HG03439 (cell line): ENCODE data around the gene DPEP2NB.
A peak's percentile ranks its signal among the peaks of the same experiment; 100 is the strongest.
"Not testable (repeated sequence)": the region's sequence is repeated elsewhere in the genome, so short reads cannot be mapped to it uniquely, and the experiment has no call there.

Experiments
- ATAC-seq: cut with Tn5 transposase; IDR thresholded peaks from one replicate; pipeline ENCODE4 v1.9.1; 2021; ENCODE audit warnings: mild to moderate bottlenecking, moderate library complexity; ENCODE audit not compliant: unreplicated experiment

The DPEP2NB gene

DNA sequence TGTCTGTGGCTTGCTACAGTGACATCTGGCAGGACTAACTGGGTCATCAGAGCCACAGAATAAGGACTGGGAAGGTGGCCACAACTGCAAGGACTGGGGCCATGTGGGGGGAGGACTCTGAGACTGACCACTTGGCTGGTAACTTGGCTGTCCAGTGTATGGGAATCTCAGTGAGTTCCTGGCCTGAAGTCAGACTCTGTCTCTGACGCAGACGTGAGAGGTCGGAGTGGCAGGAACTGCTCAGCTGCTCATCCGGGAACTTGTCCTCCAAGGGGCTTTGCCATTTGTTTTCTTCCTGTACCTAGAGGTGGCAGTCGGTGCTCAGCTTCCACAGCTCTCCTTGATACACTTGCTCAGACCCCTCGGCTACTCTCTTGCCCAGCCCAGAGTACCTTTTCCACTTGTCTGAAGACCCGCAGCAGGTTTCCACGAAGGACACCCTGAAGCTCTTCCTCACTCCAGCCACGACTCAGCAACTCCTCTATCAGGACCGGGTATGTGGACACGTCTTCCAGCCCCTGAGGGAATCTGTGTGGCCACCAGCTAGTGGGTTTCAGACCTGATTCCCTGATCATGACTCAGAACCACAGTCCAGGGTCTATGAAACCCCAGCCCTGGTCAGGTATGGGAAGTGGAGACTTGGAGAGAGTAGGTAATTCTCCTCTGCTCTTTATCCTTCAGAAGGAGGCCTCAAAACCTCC lies 28.1 kb downstream of the DPEP2NB start:
- no peak for ATAC-seq

DNA sequence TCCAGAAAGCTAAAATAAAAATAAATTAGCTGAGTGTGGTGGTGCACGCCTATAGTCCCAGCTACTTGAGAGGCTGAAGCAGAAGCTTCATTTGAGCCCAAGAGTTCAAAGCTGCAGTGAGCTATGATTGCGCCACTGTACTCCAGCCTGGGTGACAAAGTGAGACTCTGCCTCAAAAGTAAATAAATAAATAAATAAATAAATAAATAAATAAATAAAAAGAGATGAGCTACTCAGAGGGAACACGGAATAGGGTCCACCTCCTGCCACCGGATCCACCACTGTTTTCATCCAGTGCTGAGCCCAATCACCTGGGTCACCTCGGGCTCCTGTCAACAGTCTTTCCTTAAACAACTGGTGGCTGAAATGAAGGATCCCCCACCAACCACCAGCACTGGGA lies 28.8 kb downstream of the DPEP2NB start:
- ATAC-seq, result no peak

DNA sequence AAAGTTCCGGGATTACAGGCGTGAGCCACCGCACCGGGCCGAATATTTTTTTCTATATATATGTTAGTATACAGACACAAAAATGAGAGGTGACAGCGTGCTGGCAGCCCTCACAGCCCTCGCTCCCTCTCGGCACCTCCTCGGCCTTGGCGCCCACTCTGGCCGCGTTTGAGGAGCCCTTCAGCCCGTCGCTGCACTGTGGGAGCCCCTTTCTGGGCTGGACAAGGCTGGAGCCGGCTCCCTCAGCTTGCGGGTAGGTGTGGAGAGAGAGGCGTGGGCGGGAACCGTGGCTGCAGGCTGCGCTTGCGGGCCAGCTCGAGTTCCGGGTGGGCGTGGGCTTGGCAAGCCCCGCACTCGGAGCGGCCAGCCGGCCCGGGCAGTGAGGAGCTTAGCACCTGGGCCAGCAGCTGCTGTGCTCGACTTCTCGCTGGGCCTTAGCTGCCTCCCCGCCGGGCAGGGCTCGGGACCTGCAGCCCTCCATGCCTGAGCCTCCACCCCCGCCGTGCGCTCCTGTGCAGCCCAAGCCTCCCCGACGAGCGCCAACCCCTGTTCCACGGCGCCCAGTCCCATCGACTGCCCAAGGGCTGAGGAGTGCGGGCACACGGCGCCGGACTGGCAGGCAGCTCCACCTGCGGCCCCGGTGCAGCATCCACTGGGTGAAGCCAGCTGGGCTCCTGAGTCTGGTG lies 33.6 kb downstream of the DPEP2NB start:
- ATAC-seq, result no peak

DNA sequence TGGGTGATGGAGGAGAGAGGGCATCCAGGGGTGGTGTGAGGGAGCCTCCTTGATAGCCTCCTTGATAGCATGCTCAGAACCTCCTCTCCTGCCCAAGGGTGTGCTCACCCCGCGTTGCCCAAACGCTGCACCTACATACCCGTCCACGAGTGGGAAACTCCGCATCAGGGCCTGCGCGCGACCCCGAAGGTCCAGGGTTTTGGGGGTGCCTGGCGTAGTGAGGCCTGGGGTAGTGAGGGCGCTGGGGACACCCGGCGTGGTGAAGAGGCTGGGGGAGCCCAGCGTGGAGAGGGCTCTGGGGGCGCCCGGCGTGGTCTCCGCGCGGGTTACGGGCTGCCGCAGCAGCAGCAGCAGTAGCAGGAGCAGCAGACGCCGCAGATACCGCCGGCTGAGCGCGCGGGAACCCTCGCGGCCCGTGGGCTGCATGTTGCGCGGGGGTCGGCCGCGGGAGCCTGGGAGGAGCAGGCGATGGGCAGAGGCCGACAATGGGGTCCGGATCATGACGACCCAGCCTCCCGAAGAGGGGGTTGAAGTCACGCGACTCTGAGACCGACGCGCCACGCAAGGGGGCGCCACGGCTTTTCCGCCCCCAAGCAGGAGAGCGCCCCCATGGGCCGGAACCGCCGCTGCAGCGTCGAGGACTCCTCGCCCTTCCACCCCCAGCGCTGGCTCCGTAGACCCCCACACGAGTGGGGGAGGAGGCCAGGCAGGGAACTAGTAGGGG lies 35.6 kb downstream of the DPEP2NB start, which contains the start of gene DPEP3:
Gene DPEP3, minus strand, starts transcription at position 545 of the 724 bp plus-strand sequence. Its CDS starts 119 bp downstream, at position 426.
- no peak for ATAC-seq

- ATAC-seq, result no peak
Observed at GRCh38 chr16:67977469-67978227, 38.1 kb downstream of the DPEP2NB start.

- ATAC-seq, result no peak
Observed at GRCh38 chr16:67977005-67977404, 38.7 kb downstream of the DPEP2NB start.

DNA sequence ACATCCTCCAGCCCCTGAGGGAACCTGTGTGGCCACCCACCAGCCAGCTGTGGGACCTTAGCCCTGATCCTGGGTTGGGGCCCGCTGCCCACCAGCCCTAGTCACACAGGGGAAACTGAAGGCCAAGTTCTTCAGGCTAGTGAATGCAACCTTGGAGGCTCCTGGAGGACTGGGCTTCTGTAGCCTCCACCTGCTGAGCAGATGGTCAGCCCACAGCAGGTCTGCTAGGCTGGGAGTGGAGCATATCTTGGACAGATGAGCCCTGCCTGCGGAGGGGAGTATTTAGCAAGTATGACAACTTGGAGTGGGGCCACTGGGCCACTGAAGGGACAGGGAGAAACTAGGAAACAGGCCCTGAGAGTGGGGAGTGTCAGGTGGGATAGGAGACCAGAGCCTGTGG lies 39.5 kb downstream of the DPEP2NB start:
- ATAC-seq, result no peak

GRCh38 chr16:67975321-67976105 lies 40.2 kb downstream of the DPEP2NB start:
- ATAC-seq, result no peak

GRCh38 chr16:67972285-67972684 lies 43.4 kb downstream of the DPEP2NB start:
- ATAC-seq, result not testable (repeated sequence)

DNA sequence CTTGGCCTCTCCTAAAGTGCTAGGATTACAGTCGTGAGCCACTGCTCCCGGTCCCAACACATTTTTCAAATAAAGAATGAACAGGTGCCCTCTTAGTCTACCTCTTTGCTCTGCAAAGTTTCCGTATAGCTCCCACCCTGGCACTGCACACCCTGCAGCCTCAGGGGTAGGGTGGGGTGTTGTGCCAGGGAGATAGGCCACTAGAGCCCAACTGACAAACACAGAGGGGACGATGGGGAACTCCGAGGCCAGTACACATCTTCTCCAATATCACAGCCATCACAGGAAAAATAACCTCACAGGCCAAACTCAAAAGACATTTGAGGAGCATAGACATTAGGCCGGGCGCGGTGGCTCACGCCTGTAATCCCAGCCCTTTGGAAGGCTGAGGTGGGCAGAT lies 44.6 kb downstream of the DPEP2NB start:
- ATAC-seq, result no peak

DNA sequence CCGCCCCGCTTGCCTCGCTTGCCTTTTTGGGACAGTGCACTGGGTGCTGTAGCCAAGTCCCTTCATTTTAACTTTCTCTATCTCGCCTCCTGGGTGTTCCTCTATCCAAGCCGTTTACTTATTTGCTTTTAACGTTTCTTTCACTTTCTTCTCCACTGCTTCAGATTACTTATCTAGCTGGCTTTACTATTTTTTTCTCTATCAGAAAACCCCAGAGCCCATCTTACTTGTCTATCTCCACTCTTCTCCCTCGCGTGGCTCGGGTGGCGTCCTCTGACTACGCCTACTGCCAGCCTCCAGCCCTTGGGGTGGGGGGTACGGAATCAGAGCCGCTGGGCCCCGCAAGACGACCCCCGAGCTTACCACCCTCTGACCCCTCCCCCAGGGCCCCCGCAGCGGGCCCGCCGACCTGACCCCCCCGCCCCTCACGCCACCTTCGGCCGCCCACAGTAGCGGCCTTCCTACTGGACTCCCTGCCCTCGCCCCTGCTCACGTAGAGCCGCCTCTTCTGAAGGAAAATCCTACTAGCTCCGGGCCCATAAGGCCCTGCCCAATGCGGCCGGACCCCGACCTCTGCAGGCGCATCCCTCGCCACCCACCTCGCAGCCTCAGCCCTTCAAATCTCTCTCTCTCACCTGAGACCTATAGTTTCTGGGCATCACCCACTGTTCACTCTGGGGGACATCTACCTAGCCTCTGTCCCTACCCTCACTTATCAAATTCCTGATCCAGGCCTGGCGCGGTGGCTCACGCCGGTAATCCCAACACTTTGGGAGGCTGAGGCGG lies 46.3 kb downstream of the DPEP2NB start:
- ATAC-seq, result no peak

DNA sequence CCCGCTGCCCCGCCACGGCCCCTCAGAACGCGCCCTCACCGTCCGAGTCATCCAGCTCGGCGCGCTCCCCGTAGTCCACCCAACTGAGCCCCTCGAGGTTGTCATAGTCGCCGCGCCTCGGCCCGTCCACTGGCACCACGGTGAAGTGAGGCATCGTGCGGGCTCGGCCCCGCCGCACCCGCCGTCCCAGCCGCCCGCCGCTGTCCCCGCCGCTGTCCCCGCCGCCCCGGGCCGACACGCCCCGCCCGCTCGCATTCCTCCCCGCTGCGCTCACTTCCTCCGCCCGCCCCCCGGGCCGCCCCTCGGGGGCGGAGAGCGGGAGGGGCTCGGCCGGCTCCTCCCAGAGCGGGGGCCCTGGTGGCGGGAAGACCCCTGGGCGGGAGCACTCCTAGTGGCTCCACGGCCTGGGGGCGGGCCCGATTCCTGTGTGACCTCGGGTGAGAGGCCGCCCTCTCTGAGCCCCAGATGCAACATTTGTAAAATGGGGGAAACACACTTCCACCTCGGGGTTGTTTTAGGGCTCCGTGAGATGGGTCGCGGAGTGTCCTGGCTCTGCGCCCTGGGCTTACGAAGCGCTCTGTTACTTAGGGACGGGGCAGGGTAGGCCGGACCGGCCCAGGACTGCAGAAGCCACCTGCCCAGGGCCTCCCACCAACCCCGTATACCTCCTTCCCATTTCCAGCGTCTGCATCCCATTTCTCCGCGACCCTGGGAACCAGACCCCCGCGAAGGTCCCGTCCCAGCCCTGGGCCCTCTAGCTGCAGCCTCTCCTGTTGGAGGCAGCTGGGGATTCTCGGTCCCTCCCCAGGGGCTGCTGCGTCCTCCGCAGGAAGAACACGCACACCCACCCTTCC lies 47.1 kb downstream of the DPEP2NB start, which contains the start of gene SLC12A4:
Gene SLC12A4, minus strand, starts transcription at position 238 of the 854 bp plus-strand sequence. Its CDS starts 84 bp downstream, at position 154.
- peak; percentile 75 for ATAC-seq

DNA sequence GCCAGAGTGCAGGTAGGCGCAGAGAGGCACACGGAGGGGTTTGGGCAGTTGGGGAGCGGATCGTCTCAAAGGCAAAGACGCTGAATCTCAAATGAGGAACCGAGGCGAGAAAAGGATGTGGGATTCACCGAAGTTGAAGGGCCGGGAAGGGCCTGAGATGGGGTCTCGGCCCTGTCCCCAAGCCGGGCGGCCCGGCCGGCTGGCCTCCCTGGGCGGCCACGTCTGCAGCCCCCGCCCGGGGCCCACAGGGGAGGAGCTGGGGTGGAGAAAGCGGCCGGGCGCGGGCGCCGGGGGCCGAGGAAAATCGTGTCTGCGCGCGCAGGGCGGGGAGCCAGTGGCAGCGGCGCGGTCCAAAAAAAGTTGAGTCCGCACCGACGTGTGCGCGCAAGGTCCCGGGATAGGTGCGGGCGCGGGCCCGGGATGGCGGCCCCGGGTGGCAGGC lies 47.7 kb downstream of the DPEP2NB start:
- ATAC-seq, result peak; percentile 20

GRCh38 chr16:67967183-67967957 lies 48.3 kb downstream of the DPEP2NB start:
- no peak for ATAC-seq

GRCh38 chr16:67966549-67967182 lies 49.0 kb downstream of the DPEP2NB start:
- ATAC-seq, result no peak

GRCh38 chr16:67965668-67966548 lies 49.8 kb downstream of the DPEP2NB start:
- no peak for ATAC-seq
